DOHH2 (cell line): ENCODE results near the gene SEC62.
A peak's percentile ranks its signal among the peaks of the same experiment; 100 is the strongest.

ENCODE experiments used
- EZH2phosphoT487 ChIP-seq: fragments of 200-600 bp; sonication (generic); IDR thresholded peaks from 2 replicates; pipeline ENCODE4 v1.6.1; 2017; ENCODE audit warnings: borderline replicate concordance, mild to moderate bottlenecking, antibody characterized with exemption, low read length, moderate library complexity, mixed read lengths
- TF ChIP-seq, protein P1 (sequence below): fragments of 200-600 bp; sonication (generic); IDR thresholded peaks from one replicate; pipeline ENCODE4 v1.5.1; 2014; ENCODE audit warnings: antibody characterized with exemption, mild to moderate bottlenecking, low read depth, low read length; ENCODE audit not compliant: poor library complexity, severe bottlenecking

DNA sequence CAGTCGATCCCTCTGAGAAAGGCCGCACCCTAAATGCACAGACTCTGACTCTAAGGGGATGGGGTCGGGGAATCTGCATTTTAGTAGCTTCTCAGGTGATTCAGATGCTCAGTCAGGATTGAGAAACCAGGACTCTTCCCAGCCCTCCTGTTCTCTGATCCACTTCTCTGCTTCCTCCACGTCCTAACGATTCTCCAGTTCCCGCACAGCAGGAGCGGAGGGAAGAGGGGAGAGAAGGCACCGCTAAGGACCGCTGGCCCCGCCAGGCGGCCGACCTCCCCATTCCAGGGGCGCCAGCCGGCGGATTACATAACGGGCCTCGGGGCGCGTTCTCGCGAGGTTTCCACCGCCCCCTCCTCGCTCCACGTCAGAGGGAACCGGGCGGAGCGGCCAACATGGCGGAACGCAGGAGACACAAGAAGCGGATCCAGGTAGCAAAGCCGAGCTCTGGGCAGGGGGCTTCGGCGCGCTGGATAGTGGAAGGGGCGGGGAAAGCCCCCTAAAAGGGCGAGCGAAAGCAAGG is at the start of gene SEC62:
- TF ChIP-seq, protein P1, sequence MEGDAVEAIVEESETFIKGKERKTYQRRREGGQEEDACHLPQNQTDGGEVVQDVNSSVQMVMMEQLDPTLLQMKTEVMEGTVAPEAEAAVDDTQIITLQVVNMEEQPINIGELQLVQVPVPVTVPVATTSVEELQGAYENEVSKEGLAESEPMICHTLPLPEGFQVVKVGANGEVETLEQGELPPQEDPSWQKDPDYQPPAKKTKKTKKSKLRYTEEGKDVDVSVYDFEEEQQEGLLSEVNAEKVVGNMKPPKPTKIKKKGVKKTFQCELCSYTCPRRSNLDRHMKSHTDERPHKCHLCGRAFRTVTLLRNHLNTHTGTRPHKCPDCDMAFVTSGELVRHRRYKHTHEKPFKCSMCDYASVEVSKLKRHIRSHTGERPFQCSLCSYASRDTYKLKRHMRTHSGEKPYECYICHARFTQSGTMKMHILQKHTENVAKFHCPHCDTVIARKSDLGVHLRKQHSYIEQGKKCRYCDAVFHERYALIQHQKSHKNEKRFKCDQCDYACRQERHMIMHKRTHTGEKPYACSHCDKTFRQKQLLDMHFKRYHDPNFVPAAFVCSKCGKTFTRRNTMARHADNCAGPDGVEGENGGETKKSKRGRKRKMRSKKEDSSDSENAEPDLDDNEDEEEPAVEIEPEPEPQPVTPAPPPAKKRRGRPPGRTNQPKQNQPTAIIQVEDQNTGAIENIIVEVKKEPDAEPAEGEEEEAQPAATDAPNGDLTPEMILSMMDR = peak; percentile 57
- TF ChIP-seq EZH2phosphoT487 = no peak
